GM10248 (cell line): ENCODE results near the gene PRRT1B.

Experiments used
- CTCF ChIA-PET: fragments of 300-600 bp; sonication (Branson Sonifier 250); formaldehyde crosslinking; extraction: SDS; loops from one replicate; lab custom pipeline; 2021; ENCODE audit warnings: antibody characterized with exemption; lab: Yijun Ruan, JAX
- POLR2A ChIA-PET: fragments of 350-650 bp; sonication (Branson Sonifier 250); formaldehyde crosslinking; extraction: SDS; loops from one replicate; lab custom pipeline; 2020; ENCODE audit warnings: antibody characterized with exemption; lab: Yijun Ruan, JAX
- DNase-seq: peaks from one replicate; pipeline ENCODE4 v3.0.0; 2012; ENCODE audit errors: extremely low spot score
- CTCF ChIP-seq: IDR thresholded peaks from 2 replicates; pipeline ENCODE4 v1.5.1; 2012; ENCODE audit warnings: mild to moderate bottlenecking, low read depth; ENCODE audit errors: extremely low read depth, missing control alignments, control extremely low read depth

The PRRT1B gene

GRCh38 chr9:131593091-131593820, 47.9 kb downstream of the PRRT1B start:
- no peak for TF ChIP-seq CTCF
- POLR2A ChIA-PET, result no interaction called here
- no peak for DNase-seq
- CTCF ChIA-PET, result interaction anchor here (2.5 to 8.5 kb wide), 4 partner anchors 10 to 149 kb away, joined by 10 to 96 read pairs (median 28); partner anchors contain the start of gene RAPGEF1

GRCh38 chr9:131593936-131594665, 48.8 kb downstream of the PRRT1B start:
- CTCF ChIA-PET, result interaction anchor here (8.5 kb wide), 1 partner anchor 148 kb away, joined by 96 read pairs; the partner anchor contains the start of gene RAPGEF1
- TF ChIP-seq CTCF, result no peak
- POLR2A ChIA-PET, result no interaction called here
- DNase-seq, result no peak

- CTCF ChIA-PET, result interaction anchor here (8.5 kb wide), 1 partner anchor 147 kb away, joined by 96 read pairs; the partner anchor contains the start of gene RAPGEF1
- no peak for TF ChIP-seq CTCF
- no peak for DNase-seq
- POLR2A ChIA-PET, result no interaction called here
These were observed 49.8 kb downstream of the PRRT1B start for GRCh38 chr9:131594906-131595665.

DNA sequence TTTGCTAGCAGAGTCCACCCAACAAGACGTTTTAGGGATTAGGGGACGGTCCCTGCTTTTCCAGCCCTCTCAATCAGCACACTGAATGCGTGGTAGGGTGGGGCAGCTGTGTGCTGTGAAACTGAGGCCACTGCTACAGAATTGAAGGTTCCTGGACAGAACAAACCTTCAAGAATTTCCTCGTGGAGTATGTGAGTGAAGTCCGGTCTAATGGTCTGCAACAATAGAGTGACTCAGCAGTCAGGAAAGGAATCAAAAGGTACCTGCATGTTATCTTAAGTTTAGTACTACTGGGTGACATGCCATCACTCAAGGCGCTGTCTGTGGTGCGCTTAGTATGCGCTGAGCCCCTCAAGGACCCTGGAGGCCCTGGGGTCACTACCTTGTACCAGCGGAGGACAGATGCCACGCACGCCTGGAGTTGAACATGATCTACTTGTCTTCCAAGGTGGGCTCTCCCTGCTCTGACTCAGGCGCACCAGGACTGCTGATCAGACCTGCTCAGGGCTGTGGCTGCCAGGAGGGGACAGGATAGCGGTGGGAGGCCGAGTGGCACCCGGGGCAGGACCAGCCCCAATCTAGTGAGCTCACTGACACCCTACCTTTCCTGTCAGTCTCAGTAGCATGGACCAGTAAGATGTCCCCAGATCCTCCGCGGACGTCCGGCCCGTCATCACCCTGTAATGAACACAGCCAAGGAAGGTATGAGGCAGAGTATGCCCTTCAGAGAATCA, 50.5 kb downstream of the PRRT1B start:
- CTCF ChIA-PET, result no interaction called here
- POLR2A ChIA-PET, result no interaction called here
- DNase-seq, result no peak
- TF ChIP-seq CTCF, result no peak

DNA sequence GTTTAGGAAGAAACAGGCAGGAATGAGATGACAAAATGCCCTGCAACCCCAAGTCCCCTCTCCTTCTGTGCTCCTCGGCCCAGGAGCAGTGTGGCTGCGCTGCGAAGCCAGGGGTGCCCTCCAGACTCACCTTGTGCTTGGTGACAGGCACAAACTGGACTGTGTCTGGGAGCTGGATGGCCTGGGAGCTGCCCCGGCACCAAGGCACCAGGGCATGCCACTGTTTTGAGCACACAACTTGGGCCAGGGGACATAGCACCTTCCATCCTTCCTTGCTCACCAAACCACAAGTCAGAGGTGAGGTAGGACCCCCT, 51.1 kb downstream of the PRRT1B start:
- no peak for TF ChIP-seq CTCF
- DNase-seq, result no peak
- POLR2A ChIA-PET, result no interaction called here
- CTCF ChIA-PET, result interaction anchor here (0.9 kb wide), 1 partner anchor 144 kb away, joined by 3 read pairs; no protein-coding TSS in a partner anchor
